GM21390 (cell line): ENCODE results near the gene MARCHF2.

Source experiments
- ATAC-seq: cut with Tn5 transposase; IDR thresholded peaks from one replicate; pipeline ENCODE4 v1.9.1; 2021; ENCODE audit not compliant: unreplicated experiment

The MARCHF2 gene

DNA sequence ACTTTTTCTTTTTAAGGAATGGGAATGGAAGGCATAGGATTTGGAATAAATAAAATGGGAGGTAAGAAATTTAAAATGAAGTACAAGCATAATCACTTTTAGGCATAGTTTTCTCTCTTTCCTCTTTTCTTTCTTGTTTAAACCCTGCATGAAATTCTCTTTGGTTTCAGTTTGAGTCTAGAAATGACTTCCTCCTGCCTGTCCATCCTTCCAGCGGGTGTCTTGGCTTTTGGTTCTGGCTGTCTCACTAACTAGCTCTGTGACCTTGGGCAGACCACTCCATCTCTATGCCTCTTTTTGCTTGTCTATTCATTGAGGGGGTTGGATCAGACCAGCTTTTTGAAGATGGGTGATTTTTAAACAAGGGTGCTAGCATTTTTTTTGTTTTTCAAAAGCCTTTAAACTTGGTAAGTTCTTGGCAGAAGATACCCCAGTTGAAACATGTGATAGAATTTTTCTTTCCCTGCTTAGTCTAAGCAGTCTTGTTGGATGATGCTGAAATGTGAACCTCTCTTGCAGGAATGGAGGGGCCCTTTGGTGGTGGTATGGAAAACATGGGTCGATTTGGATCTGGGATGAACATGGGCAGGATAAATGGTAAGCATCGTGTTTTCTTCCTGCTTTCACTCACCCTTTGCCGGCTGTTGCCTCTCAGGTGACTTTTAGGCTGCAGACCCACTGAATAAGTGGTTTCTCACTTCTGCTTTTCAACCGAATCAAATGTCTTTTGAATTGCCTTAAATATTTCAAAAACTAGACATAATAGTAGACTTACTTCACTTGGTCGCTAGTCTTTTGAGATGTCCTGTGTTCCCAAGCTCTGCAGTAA, 60.8 kb downstream of the MARCHF2 start:
- ATAC-seq: peak; percentile 72

DNA sequence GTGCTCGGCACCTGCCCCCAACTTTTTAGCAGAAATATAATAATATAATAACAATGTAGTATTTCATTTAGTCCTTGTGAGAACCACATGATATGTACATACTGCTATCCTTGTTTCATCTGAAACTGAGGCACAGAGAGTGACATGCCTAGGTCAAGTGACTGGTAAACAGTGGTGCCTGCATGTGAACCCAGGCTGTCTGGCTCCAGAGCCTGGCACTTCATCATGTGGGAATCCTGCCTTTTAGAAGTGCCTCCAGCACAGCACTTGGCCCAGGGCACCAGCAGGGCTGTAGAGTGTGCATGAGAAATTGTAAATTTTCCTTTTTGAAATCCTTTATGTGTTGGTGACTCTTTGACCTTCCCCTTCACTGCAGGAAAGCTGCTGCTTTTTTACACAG, 61.9 kb downstream of the MARCHF2 start:
- no peak for ATAC-seq

DNA sequence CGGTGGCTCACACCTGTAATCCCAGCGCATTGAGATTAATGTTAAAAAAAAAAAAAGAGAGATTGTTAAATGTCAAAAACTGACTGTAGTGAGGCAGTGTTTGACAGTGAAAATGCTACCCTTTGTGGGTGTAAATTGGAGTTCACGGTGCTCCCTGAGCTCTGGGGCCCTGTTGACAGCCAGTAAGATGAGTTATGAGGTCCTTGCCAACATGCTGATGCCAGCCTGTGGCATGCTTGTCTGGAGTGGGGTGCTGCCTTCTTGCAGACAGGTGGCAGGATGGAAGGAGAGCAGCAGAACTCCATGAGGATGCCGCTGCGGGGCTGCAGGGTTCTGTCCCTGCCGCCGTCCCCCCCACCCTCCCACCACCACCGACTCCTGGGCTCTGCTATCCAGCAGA, 63.4 kb downstream of the MARCHF2 start:
- no peak for ATAC-seq

DNA sequence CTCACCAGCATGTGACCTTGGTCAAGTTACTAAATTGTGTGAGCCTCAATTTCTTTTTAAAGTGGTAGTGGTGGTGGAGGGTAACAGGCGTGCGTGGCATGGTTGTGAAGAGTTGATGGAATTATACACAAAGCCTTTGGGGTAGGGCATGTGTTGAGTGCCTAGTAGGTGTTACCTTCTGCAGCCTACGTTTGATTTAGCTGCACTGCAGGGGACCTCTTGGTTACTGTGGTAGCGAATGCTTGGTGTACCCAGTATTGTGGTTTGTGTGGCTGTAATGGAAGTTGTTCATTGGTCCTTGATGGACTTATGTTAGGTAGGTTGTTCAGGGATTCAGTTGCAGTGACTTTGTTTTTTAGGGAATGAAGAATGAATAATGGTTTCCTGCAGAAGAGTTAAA, 64.8 kb downstream of the MARCHF2 start:
- ATAC-seq: no peak

DNA sequence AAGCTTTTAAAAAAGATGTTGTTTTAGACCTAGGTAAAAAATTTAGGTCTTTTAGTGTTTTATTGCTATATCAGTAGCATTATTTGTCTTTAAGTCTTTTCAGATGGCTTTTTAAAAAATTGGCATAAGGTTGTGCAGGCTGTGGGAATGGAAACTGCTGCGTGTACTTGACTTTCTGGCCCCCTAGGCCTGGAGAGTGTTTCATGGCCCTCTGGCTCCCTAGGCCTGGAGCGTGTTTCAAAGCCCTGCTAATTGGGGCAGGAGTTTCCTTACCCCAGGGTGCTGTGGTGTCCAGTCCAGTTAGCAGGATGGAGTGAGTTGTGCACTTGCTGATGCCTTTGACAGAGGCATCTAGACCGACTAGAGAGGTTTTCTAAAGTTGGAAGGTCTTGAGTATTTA, 65.5 kb downstream of the MARCHF2 start:
- no peak for ATAC-seq

DNA sequence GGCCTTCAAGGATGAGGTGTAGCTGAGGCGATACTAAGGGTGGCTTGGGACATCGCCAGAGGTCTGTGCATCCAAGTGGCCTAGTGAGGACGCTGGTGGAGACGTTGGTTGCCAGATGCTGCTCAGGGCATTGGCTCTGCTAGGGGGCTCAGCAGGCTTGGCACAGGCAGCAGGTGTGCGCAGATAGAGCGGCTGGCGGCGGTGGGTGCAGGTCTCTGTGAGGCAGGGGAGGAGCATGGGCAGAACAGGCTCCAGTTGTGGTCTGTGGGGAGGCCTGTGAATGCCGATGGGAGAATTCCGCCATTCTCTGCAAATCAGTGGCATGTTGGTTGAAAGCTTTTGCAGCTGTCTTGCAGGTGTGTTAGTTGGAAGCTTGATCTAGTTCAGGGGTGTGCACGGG, 68.1 kb downstream of the MARCHF2 start:
- ATAC-seq: no peak

DNA sequence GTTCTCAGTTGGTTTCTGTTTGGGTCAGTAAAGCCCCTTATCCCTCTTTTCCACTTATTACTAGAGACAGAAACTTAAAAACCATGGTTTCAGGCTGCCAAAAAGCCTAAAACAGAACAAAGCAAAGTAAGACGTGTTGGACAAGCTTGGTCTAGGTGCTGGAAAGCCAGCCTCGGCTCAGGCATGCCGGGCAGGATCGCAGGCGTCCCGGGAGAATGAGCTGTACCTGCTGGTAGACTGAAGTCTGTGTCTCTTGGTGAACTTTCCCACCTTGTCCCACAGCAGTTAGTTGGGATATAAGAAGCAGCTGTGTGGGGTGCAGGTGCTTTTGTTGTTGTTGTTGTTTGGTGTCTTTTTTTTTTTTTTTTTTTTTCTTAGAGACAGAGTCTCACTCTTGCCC, 68.5 kb downstream of the MARCHF2 start:
- ATAC-seq: no peak

DNA sequence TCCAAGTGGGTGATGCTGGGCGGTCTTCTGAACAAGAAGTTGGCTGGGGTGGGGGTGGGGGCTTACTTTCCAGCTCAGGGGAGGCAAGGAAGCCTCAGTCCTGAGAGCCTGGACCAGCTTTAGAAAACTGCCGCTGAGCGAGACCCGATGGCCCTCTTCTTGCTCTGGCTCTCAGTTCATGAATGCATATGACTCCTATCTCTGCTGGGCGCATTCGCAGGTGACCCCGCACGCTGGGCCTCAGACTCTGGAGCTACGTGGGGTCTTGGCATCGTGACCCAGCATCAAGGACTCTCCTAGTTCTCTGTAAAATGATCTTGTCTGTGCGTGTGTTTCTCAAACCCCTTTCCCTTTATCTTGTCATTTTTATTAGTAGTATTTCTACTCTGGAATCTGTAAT, 69.6 kb downstream of the MARCHF2 start:
- no peak for ATAC-seq

DNA sequence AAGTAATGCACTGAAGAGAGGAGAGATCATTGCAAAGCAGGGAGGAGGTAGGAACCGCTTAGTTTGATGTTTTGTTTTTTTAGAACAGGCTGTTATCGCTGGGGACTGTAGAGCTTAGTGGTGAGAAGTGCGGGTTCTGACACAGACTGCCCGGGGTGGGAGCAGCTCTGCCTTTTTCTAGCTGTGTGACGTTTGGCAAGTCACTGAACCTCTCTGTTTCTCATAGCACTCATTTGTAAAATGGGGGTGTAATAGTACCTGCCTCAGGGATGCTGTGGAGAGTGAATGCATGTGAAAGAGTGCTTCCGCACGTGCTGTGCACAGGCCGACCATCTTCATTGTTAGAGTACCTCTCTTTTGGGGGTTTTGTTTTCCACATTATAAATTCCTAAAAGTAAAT, 70.1 kb downstream of the MARCHF2 start:
- no peak for ATAC-seq

DNA sequence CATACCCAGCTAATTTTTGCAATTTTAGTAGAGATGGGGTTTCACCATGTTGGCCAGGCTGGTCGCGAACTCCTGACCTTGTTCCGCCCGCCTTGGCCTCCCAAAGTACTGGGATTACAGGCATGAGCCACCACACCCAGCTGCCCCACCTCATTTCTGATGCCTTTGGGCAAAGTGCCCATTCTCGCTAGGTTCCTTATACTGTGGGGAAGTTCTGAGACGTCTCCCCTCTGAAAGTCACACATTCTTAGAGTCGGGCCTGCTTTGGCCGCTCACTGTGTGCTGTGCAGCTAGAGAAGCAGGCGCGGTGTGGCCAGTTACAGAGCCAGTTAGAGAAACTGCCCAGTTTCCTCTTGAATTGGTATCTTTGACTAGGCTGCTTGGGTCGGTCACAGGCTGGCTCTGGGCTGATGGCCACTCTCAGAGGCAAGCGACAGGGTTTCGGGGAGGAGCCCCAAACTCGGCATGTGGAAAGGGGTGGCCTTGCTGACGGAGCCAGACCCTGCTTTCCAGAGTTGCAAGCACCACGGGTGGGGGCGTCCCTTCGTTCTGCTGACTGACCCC, 71.3 kb downstream of the MARCHF2 start:
- no peak for ATAC-seq

DNA sequence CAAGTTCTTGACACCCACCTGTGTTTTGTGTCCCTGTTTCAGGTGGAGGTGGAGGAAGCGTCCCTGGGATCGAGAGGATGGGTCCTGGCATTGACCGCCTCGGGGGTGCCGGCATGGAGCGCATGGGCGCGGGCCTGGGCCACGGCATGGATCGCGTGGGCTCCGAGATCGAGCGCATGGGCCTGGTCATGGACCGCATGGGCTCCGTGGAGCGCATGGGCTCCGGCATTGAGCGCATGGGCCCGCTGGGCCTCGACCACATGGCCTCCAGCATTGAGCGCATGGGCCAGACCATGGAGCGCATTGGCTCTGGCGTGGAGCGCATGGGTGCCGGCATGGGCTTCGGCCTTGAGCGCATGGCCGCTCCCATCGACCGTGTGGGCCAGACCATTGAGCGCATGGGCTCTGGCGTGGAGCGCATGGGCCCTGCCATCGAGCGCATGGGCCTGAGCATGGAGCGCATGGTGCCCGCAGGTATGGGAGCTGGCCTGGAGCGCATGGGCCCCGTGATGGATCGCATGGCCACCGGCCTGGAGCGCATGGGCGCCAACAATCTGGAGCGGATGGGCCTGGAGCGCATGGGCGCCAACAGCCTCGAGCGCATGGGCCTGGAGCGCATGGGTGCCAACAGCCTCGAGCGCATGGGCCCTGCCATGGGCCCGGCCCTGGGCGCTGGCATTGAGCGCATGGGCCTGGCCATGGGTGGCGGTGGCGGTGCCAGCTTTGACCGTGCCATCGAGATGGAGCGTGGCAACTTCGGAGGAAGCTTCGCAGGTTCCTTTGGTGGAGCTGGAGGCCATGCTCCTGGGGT, 72.7 kb downstream of the MARCHF2 start:
- no peak for ATAC-seq

DNA sequence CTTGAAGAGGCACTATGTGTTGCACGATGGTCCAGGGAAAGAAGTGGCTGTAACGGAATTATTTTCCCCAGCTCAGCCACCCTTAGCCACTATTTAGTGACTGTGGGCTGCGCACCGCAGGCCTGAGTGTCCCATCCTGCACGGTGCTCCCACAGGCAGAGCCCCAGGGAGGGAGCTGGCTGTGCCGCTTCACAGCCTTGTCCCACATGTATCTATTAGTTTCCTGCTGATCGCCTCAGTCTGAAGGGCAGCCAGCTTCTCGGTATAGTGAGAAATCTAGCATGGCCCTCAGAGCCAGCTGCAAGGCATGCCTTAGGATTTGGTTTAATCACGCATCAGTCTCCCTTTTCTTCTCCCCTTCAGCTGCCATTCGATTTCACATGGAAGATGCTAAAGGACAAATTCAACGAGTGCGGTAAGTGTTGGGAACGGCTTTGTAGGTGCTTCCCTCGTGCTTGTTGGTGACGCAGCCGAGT, 73.6 kb downstream of the MARCHF2 start:
- ATAC-seq: no peak

DNA sequence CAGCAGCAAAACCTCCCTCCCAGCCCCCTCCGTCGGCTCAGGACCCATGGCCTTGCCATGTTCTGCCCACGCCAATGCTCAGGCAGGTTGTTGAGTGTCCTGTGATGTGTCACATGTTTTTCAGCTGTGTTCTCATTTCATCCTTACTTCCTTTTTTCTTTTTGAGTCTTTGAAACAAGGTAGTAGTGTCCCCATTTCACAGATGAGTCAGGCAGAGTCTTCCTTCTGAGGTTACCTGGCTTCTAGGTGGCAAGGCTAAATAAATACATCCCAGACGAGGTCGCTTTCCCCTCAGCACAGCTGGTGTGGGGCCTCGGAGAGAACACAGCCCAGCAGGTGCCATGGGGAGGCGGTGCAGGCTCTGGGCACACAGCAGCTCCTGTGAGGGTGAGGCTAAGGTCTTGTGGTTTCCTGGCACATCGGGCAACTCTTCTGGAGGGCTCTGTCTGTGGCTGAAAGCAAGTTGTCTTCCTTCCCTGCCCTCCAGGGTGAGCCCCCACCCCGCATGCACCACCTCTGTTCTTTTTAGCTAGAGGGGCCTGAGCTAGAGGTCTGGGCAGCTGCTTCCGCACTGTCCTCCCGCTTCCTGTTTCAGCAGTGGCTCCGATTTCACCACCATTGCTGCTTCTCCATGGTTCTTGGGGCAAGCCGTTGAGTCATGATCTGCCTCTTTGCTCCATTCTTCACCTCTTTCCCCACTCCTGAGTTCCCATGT, 74.2 kb downstream of the MARCHF2 start:
- no peak for ATAC-seq

DNA sequence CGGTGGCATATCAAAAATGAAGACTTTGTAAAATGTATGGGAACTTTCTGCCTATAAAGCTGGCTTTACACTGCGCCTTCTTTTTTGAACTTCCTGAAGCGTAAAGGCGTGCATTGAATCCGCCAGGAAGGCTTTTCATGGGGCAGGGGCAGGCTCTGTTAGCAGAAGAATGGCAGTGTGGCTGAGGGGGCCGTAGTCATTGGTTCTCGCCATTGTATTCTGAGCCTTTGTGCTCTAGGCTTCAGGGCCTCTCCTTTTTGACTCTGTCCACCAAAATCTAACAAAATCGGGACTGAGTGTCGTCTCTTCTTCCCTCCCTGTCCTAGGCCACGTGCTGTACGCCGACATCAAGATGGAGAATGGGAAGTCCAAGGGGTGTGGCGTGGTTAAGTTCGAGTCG, 75.3 kb downstream of the MARCHF2 start:
- no peak for ATAC-seq
